ENCODE data around the gene HAS3. TPM values are rescaled to one million over a fixed set of nuclear protein-coding genes. Genes with fewer than 3 reads are reported as not detected.
"Not testable (repeated sequence)": the region's sequence is repeated elsewhere in the genome, so short reads cannot be mapped to it uniquely, and the experiment has no call there.

Gene HAS3
- total and polyA plus RNA-seq, 8 donors: 1.1 to 10.3 (median 5.8) TPM; not detected in 1

GRCh38 chr16:69141936-69142335 is 36.5 kb downstream of the HAS3 start:
- 82 to 93% (median 91%) methylated on average over 2 to 4 of the region's 4 CpGs for WGBS, 5 donors
- Histone ChIP-seq H3K27me3 (no peaks in the 10 kb centered on the region), H3K27ac (no peak overlapping the region), H3K4me3 (no peak overlapping the region), H3K9me3 (no peaks in the 10 kb centered on the region), H3K36me3 (peaks cover 21 to 99% (median 92%) of the 10 kb centered on the region in 4 donors), H3K4me1 (peaks cover 0 to 9% (median 4%) of the 10 kb centered on the region in 4 donors)
- DNase-seq: no peak
- intact Hi-C loops (cut with DNase I; ENCODE audit: low total_unique reads): no loop called here
- TF ChIP-seq POLR2AphosphoS5 (IDR thresholded peaks at IDR 0.05): no peak
- TF ChIP-seq POLR2A (IDR thresholded peaks at IDR 0.05): no peak
- TF ChIP-seq CTCF (IDR thresholded peaks at IDR 0.05): no peak
- TF ChIP-seq EP300 (IDR thresholded peaks at IDR 0.05): no peak

- Histone ChIP-seq H3K4me1 (peaks cover 0 to 9% (median 4%) of the 10 kb centered on the region in 4 donors), H3K27me3 (no peaks in the 10 kb centered on the region), H3K4me3 (no peak overlapping the region), H3K36me3 (peaks cover 19 to 99% (median 87%) of the 10 kb centered on the region in 4 donors), H3K9me3 (no peaks in the 10 kb centered on the region), H3K27ac (no peak overlapping the region)
- no peak for DNase-seq
- intact Hi-C loops (cut with DNase I; ENCODE audit: low total_unique reads): no loop called here
- TF ChIP-seq POLR2AphosphoS5 (IDR thresholded peaks at IDR 0.05): no peak
- TF ChIP-seq POLR2A (IDR thresholded peaks at IDR 0.05): no peak
- 90 to 93% (median 92%) methylated on average over 11 of the region's 11 CpGs for whole genome bisulfite sequencing, 5 donors
Observed at GRCh38 chr16:69143116-69143515, 37.7 kb downstream of the HAS3 start.

- H3K27ac ChIP-seq: peak overlapping the region in 4 of 5 donors; percentile 24 to 64 (median 58)
- 30 to 67% (median 46%) methylated on average over 4 of the region's 4 CpGs for WGBS, 5 donors
Observed at GRCh38 chr16:69145658-69146057, 40.2 kb downstream of the HAS3 start.

GRCh38 chr16:69149621-69150020 is 44.2 kb downstream of the HAS3 start:
- not testable (repeated sequence) for DNase-seq, H3K9me3 ChIP-seq, H3K4me3 ChIP-seq, H3K27me3 ChIP-seq, H3K27ac ChIP-seq
- WGBS, 5 donors: 86 to 90% (median 86%) methylated on average over 9 of the region's 9 CpGs
- H3K4me1 ChIP-seq: peaks cover 0 to 12% (median 4%) of the 10 kb centered on the region in 4 donors
- H3K36me3 ChIP-seq: peaks cover 21 to 95% (median 83%) of the 10 kb centered on the region in 4 donors
- intact Hi-C loops (cut with DNase I; ENCODE audit: low total_unique reads): loop anchor here (5.0 kb wide), 1 partner anchor 138 kb away; no protein-coding TSS in a partner anchor

More at GRCh38 chr16:69145658-69146057, 40.2 kb downstream of the HAS3 start:
- H3K9me3 ChIP-seq: no peaks in the 10 kb centered on the region
- H3K36me3 ChIP-seq: peaks cover 21 to 95% (median 83%) of the 10 kb centered on the region in 4 donors
- peak in 1 of 2 donors; percentile 56 for DNase-seq
- peaks cover 0 to 12% (median 4%) of the 10 kb centered on the region in 4 donors for H3K4me1 ChIP-seq
- no peaks in the 10 kb centered on the region for H3K27me3 ChIP-seq
- intact Hi-C loops (cut with DNase I; ENCODE audit: low total_unique reads): no loop called here
- TF ChIP-seq EP300 (IDR thresholded peaks at IDR 0.05) (no peak), POLR2A (IDR thresholded peaks at IDR 0.05) (no peak), POLR2AphosphoS5 (IDR thresholded peaks at IDR 0.05) (peak in 1 of 3 donors; percentile 23)
- H3K4me3 ChIP-seq: no peak overlapping the region

GRCh38 chr16:69150146-69150865 is 44.9 kb downstream of the HAS3 start:
- intact Hi-C loops (cut with DNase I; ENCODE audit: low total_unique reads): loop anchor here (5.0 kb wide), 1 partner anchor 137 kb away; no protein-coding TSS in a partner anchor
- Histone ChIP-seq H3K27me3 (no peaks in the 10 kb centered on the region), H3K9me3 (no peaks in the 10 kb centered on the region), H3K36me3 (peaks cover 27 to 95% (median 83%) of the 10 kb centered on the region in 4 donors), H3K4me1 (peaks cover 0 to 8% (median 2%) of the 10 kb centered on the region in 4 donors), H3K27ac (no peak overlapping the region), H3K4me3 (no peak overlapping the region)
- peak; percentile 53 to 92 for DNase-seq
- TF ChIP-seq POLR2A (IDR thresholded peaks at IDR 0.05) (no peak), POLR2AphosphoS5 (IDR thresholded peaks at IDR 0.05) (peak in 1 of 3 donors; percentile 24), CTCF (IDR thresholded peaks at IDR 0.05) (peak in 5 of 7 experiments; percentile 59 to 82 (median 63))
- 59 to 66% (median 64%) methylated on average over 16 of the region's 16 CpGs for WGBS, 5 donors

Data from stomach (tissue), 9 donors.